ENCODE results near the gene CRIM1.

DNA sequence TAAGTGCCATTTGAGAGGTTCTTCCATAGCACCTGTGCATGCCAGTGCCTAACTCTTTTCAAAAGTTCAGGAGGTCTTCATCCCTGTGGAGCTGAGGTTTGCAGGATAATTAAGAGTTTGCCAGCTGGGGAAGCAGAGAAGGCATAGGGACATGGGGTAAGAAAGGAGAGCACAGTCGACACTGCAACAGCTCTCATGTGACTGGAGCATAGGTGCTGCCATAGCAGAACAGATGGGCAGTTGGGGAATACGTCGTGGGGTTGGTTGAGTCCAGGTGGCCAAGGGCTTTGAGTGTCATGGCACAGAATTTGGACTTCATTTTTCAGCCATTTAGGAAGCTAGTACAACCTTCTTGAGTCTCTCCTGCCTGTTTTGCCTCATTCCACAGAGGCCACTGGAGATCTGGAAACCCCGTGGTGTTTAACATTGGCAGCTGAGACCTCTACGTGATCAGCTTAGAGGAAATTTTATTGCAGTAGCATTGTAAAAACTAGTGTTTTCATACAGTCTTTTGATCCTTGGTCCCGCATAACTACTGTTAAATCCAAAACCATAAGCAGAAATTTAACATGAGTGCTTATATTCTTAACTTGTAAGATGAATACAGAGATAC is 65.1 kb downstream of the CRIM1 start:
- TF ChIP-seq TCF12 (IDR thresholded peaks at IDR 0.05; ENCODE audit: low read depth) (no peak), EP300 (IDR thresholded peaks at IDR 0.05; ENCODE audit: borderline replicate concordance) (no peak), FOXM1 (IDR thresholded peaks at IDR 0.05; ENCODE audit: borderline replicate concordance, low read depth) (no peak), RAD21 (IDR thresholded peaks at IDR 0.05; ENCODE audit: low read depth) (no peak), EGR1 (IDR thresholded peaks at IDR 0.05) (no peak), NFIC (IDR thresholded peaks at IDR 0.05) (no peak), CEBPB (IDR thresholded peaks at IDR 0.05) (no peak)
- TF ChIP-seq, protein P1, sequence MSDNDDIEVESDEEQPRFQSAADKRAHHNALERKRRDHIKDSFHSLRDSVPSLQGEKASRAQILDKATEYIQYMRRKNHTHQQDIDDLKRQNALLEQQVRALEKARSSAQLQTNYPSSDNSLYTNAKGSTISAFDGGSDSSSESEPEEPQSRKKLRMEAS (IDR thresholded peaks at IDR 0.05): no peak
- TF ChIP-seq, protein P2, sequence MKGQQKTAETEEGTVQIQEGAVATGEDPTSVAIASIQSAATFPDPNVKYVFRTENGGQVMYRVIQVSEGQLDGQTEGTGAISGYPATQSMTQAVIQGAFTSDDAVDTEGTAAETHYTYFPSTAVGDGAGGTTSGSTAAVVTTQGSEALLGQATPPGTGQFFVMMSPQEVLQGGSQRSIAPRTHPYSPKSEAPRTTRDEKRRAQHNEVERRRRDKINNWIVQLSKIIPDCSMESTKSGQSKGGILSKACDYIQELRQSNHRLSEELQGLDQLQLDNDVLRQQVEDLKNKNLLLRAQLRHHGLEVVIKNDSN (IDR thresholded peaks at IDR 0.05): no peak
